Measurements from ENCODE around the gene SP3.

DNA sequence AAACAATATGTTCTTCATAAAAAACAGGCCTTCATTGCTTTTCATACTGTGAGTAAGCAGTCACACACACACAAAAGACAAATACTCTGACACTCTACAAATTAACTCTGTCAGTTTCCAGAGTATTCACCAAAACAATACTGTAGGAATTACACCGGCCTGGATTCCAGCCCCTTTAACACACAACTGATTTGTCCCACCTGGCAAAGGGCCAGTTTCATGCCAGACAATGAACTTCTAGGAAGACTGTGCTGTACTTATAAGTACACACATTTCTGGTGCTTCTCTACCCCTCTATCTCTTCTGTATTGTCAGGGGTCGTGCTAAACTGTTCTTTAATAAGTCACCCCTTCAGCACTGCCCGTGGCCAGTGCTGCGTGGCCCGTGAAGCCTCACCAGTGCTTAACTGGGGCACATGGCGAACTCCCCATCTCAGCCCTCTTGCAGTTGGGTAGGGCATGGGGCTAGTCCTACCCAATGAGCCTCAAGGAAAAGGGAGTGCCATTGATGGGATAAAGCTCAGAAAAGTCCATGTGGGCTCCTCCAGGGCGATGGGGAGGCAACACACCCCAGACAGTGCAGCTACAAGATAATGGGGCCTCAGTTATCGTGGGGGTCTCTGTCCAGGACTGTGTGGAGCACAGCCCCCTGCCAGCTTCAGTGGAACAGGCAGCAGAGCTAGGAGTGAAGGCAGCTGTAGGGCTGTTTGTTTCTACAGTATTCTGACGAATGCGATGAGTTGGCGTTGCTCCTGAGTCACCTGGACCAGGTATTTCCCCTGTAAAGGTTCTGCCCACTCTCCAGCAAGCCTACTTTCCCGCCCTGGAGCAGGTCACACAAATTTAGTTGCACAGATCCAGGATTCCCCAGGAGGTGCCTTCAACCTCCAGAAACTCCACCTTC, 99.0 kb downstream of the SP3 start:
- TF ChIP-seq CTCF (IDR thresholded peaks at IDR 0.05) (no peak), POLR2A (IDR thresholded peaks at IDR 0.05; ENCODE audit: low read depth) (no peak), POLR2AphosphoS5 (IDR thresholded peaks at IDR 0.05) (no peak)

All from esophagus muscularis mucosa (tissue), 3 donors.